Bone marrow (tissue), 2 donors: ENCODE measurements around the gene MUC4.

ENCODE experiments used
- DNase-seq, 2 donors: peaks; one replicate each; lab custom pipeline; 2025; lab: John Stamatoyannopoulos, UW

MUC4 gene

GRCh38 chr3:195698647-195699387 lies 112.9 kb downstream of the MUC4 start:
- no peak for DNase-seq

GRCh38 chr3:195698325-195698646 lies 113.4 kb downstream of the MUC4 start:
- DNase-seq, result no peak

- DNase-seq, result no peak
Observed at GRCh38 chr3:195697582-195698324, 114.0 kb downstream of the MUC4 start.
